ENCODE results near the gene ORAI3.

Gene ORAI3

GRCh38 chr16:30992931-30993816, 44.3 kb downstream of the ORAI3 start:
- DNase-seq, result no peak

GRCh38 chr16:30995927-30996323, 47.1 kb downstream of the ORAI3 start:
- DNase-seq, result no peak

- no peak for DNase-seq
Observed at GRCh38 chr16:30996324-30996984, 47.6 kb downstream of the ORAI3 start.

- DNase-seq, result peak; percentile 86
Observed at GRCh38 chr16:30996985-30997724, 48.3 kb downstream of the ORAI3 start.

- no peak for DNase-seq
Observed at GRCh38 chr16:30997725-30998711, 49.1 kb downstream of the ORAI3 start.

GRCh38 chr16:30998852-30999761, 50.2 kb downstream of the ORAI3 start:
- DNase-seq, result no peak

GRCh38 chr16:31000671-31001382, 52.0 kb downstream of the ORAI3 start:
- no peak for DNase-seq

GRCh38 chr16:31001507-31002249, 52.8 kb downstream of the ORAI3 start:
- DNase-seq, result no peak

- DNase-seq, result no peak
Observed at GRCh38 chr16:31002250-31002700, 53.4 kb downstream of the ORAI3 start.

GRCh38 chr16:31002862-31003341, 54.0 kb downstream of the ORAI3 start:
- no peak for DNase-seq

- DNase-seq, result no peak
Observed at GRCh38 chr16:31003744-31004143, 54.9 kb downstream of the ORAI3 start.
